GM06990 (cell line): ENCODE measurements around the gene PRRT2.
"Not testable (repeated sequence)": the region's sequence is repeated elsewhere in the genome, so short reads cannot be mapped to it uniquely, and the experiment has no call there.

Experiments used
- DNase-seq: peaks from one replicate; pipeline ENCODE4 v3.0.0-alpha.2; 2011; ENCODE audit not compliant: insufficient read length; ENCODE audit errors: extremely low read depth
- H3K27me3 ChIP-seq: replicated peaks from 2 replicates; pipeline ENCODE4 v1.6.0; 2011; ENCODE audit warnings: low read length; ENCODE audit not compliant: control insufficient read depth, insufficient read depth
- H3K36me3 ChIP-seq: 2 replicates; pipeline ENCODE4 v1.5.1; 2011; ENCODE audit warnings: low read length; ENCODE audit not compliant: control insufficient read depth, insufficient read depth
- H3K4me3 ChIP-seq: replicated peaks from 2 replicates; pipeline ENCODE4 v1.5.1; 2011; ENCODE audit warnings: low read depth, mild to moderate bottlenecking, control low read depth, low read length
- TF ChIP-seq, protein P1 (sequence below): IDR thresholded peaks from 2 replicates; pipeline ENCODE4 v1.5.1; 2011; ENCODE audit warnings: low read length, control low read depth, mild to moderate bottlenecking, inconsistent platforms; ENCODE audit not compliant: insufficient read depth, poor library complexity, severe bottlenecking

PRRT2 gene

DNA sequence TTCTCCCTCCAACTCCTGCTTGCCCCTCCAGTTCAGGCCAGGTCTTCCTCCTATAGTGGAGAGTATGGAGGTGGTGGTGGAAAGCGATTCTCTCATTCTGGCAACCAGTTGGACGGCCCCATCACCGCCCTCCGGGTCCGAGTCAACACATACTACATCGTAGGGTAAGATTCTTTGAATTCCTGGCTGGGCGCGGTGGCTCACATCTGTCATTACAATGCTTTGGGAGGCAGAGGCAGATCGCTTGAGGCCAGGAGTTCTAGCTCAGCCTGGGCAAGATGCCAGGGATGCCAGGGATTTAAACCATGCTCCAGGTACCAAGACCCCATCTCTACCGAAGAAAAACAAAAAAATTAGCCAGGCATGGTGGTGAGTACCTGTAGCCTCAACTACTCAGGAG lies 32.5 kb upstream of the PRRT2 start:
- TF ChIP-seq, protein P1, sequence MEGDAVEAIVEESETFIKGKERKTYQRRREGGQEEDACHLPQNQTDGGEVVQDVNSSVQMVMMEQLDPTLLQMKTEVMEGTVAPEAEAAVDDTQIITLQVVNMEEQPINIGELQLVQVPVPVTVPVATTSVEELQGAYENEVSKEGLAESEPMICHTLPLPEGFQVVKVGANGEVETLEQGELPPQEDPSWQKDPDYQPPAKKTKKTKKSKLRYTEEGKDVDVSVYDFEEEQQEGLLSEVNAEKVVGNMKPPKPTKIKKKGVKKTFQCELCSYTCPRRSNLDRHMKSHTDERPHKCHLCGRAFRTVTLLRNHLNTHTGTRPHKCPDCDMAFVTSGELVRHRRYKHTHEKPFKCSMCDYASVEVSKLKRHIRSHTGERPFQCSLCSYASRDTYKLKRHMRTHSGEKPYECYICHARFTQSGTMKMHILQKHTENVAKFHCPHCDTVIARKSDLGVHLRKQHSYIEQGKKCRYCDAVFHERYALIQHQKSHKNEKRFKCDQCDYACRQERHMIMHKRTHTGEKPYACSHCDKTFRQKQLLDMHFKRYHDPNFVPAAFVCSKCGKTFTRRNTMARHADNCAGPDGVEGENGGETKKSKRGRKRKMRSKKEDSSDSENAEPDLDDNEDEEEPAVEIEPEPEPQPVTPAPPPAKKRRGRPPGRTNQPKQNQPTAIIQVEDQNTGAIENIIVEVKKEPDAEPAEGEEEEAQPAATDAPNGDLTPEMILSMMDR: no peak
- Histone ChIP-seq H3K4me3 (no peak overlapping the region), H3K27me3 (no peaks in the 10 kb centered on the region; the same call in 1 of the 2 replicates), H3K36me3 (no peaks in the 10 kb centered on the region)
- no peak for DNase-seq

DNA sequence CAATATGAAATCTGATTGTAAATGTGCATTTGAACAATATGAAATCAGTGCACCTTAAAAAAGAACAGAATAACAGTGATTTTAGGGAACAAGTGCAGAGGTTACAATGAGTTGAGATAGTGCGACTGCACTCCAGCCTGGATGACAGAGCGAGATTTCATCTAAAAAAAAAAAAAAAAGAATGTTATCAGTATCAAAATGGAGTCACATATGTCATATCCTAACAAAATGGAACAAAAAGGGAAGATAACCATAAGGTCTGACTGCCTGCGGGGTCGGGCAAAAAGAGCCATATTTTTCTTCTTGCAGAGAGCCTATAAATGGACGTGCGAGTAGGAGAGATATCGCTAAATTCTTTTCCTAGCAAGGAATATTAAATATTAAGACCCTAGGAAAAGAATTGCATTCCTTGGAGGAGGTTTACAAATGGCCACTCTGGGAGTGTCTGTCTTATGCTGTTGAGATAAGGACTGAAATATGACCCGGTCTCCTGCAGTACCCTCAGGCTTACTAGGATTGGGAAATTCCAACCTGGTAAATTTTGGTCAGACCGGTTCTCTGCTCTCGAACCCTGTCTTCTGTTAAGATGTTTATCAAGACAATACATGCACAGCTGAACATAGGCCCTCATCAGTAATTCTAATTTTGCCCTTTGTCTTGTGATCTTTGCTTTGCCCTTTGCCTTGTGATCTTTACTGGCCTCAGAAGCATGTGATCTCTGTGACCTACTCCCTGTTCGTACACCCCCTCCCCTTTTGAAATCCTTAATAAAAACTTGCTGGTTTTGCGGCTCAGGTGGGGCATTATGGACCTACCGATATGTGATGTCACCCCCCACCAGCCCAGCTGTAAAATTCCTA lies 28.7 kb upstream of the PRRT2 start:
- H3K36me3 ChIP-seq, DNase-seq, H3K27me3 ChIP-seq, H3K4me3 ChIP-seq: not testable (repeated sequence)

DNA sequence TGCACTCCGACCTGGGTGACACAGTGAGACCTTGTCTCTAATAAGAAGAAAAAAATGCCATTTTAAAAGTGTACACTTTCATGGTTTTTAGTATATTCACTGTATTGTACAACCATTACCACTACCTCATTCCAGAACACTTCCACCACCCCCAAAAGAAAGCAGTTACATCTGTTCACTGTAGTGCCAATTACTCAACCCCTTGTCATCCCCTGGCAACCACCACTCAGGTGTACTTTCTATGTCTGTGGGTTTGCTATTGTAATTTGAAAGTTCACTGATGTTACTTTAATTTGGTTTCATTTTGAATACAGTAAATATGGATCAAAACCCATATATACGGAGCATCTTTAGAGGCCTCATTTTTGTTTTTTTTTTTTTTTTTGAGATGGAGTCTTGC lies 27.8 kb upstream of the PRRT2 start:
- DNase-seq: no peak
- no peaks in the 10 kb centered on the region for H3K36me3 ChIP-seq
- H3K4me3 ChIP-seq: no peak overlapping the region
- TF ChIP-seq, protein P1: no peak
- no peaks in the 10 kb centered on the region; the same call in 1 of the 2 replicates for H3K27me3 ChIP-seq

DNA sequence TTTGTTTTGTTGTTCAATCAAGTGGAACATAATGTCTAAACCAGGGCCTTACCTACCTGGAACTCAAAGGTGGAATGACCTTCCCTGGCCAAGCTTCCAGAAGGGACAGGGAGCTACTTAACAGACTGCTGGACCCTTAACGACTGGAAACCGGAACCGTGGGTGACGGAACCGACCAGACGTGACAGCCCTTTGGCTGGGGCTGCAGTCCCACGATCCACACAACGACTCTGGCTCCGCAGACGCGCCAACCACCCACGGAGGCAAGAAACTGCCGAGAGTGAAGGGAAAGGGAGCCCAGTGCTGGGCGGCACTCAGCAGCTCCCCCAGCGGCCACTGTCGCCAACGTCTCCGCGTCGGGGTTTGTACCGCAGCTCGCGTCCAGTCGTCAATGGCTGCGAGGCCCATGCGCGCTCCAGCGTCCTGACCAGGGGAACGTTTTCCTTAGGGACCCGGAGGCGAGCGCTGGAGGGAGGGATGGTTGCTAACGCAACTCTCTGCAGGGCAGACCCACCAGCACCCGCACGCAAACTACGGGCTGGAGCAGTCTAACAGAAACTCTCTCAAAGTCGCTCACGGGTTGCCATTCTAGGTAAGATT lies 27.0 kb upstream of the PRRT2 start:
- TF ChIP-seq, protein P1: peak; percentile 94
- no peaks in the 10 kb centered on the region for H3K36me3 ChIP-seq
- H3K27me3 ChIP-seq: no peaks in the 10 kb centered on the region; the same call in 1 of the 2 replicates
- peak; percentile 81 for DNase-seq
- H3K4me3 ChIP-seq: no peak overlapping the region; the same call in 1 of the 2 replicates

DNA sequence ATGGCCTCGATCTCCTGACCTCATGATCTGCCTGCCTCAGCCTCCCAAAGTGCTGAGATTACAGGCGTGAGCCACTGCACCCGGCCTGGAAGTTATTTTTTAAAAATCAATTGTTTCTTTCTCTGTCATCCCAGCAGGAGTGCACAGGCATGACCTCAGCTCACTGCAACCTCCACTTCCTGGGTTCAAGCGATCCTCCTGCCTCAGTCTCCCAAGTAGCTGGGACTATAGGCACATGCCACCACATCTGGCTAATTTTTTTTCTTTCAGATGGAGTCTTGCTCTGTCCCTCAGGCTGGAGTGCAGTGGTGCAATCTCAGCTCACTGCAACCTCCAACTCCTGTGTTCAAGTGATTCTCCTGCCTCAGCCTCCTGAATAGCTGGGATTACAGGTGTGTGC lies 24.8 kb upstream of the PRRT2 start:
- not testable (repeated sequence) for H3K4me3 ChIP-seq, H3K27me3 ChIP-seq, H3K36me3 ChIP-seq, DNase-seq

DNA sequence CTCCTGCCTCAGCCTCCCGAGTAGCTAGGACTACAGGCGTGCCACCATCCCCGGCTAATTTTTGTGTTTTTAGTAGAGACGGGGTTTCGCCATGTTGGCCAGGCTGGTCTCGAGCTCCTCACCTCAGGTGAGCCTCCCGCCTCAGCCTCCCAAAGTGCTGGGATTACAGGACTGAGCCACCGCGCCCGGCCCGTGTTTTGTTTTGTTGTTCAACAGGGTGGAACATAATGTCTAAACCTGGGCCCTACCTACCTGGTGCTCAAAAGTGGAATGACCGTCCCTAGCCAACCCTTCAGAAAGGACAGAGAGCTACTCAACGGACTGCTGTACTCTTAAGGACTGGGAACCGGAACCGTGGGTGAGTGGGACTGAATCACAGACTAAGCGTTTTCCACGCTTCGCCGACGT lies 22.2 kb upstream of the PRRT2 start:
- Histone ChIP-seq H3K4me3 (peak overlapping the region; percentile 71), H3K27me3 (no peaks in the 10 kb centered on the region), H3K36me3 (no peaks in the 10 kb centered on the region)
- DNase-seq: no peak
- TF ChIP-seq, protein P1: no peak
